Ishikawa (cell line): ENCODE data around the gene ABCB9.

Experiments used
- CEBPB ChIP-seq: IDR thresholded peaks from 2 replicates; pipeline ENCODE4 v1.6.1; 2012
- CREB1 ChIP-seq: IDR thresholded peaks from 2 replicates; pipeline ENCODE4 v1.6.1; 2012; ENCODE audit warnings: low read depth
- EGR1 ChIP-seq: IDR thresholded peaks from 2 replicates; pipeline ENCODE4 v1.6.1; 2012
- EP300 ChIP-seq: IDR thresholded peaks from 2 replicates; pipeline ENCODE4 v1.6.1; 2012; ENCODE audit warnings: borderline replicate concordance
- FOXM1 ChIP-seq: IDR thresholded peaks from 2 replicates; pipeline ENCODE4 v1.6.1; 2012; ENCODE audit warnings: low read depth, borderline replicate concordance
- MAX ChIP-seq: IDR thresholded peaks from 2 replicates; pipeline ENCODE4 v1.6.1; 2012
- NFIC ChIP-seq: IDR thresholded peaks from 2 replicates; pipeline ENCODE4 v1.6.1; 2012
- RAD21 ChIP-seq: IDR thresholded peaks from 2 replicates; pipeline ENCODE4 v1.6.1; 2012; ENCODE audit warnings: low read depth
- REST ChIP-seq: IDR thresholded peaks from 2 replicates; pipeline ENCODE4 v1.6.1; 2012; ENCODE audit warnings: low read depth, mild to moderate bottlenecking
- TAF1 ChIP-seq: IDR thresholded peaks from 2 replicates; pipeline ENCODE4 v1.6.1; 2012; ENCODE audit warnings: low read depth, mild to moderate bottlenecking
- TCF12 ChIP-seq: IDR thresholded peaks from 2 replicates; pipeline ENCODE4 v1.6.1; 2012; ENCODE audit warnings: low read depth
- TEAD4 ChIP-seq: IDR thresholded peaks from 2 replicates; pipeline ENCODE4 v1.6.1; 2012
- USF1 ChIP-seq: IDR thresholded peaks from 2 replicates; pipeline ENCODE4 v1.6.1; 2012
- YY1 ChIP-seq: IDR thresholded peaks from 2 replicates; pipeline ENCODE4 v1.6.1; 2012; ENCODE audit warnings: low read depth
- ZBTB7A ChIP-seq: IDR thresholded peaks from 2 replicates; pipeline ENCODE4 v1.6.1; 2012; ENCODE audit warnings: low read depth

Gene ABCB9

GRCh38 chr12:122886851-122887818, 79.1 kb downstream of the ABCB9 start:
- TF ChIP-seq TEAD4 (no peak), FOXM1 (no peak), EGR1 (no peak), CREB1 (no peak), RAD21 (no peak), CEBPB (no peak), MAX (no peak), NFIC (no peak), REST (no peak), ZBTB7A (no peak), USF1 (no peak)

GRCh38 chr12:122886161-122886560, 80.1 kb downstream of the ABCB9 start:
- TF ChIP-seq FOXM1 (no peak), CEBPB (no peak), YY1 (no peak), CREB1 (no peak), ZBTB7A (no peak)

- no peak for TF ChIP-seq MAX
- TF ChIP-seq TEAD4, result no peak
- TF ChIP-seq EGR1, result no peak
- TF ChIP-seq EP300, result no peak
- TF ChIP-seq NFIC, result no peak
Observed at GRCh38 chr12:122884860-122885259, 81.4 kb downstream of the ABCB9 start.

- TF ChIP-seq YY1 (no peak), EP300 (no peak), TEAD4 (no peak), EGR1 (no peak), RAD21 (no peak), USF1 (no peak), ZBTB7A (no peak), TCF12 (no peak), MAX (no peak), TAF1 (no peak), FOXM1 (no peak), CREB1 (no peak), CEBPB (no peak), REST (no peak), NFIC (no peak)
Observed at GRCh38 chr12:122884091-122884826, 82.0 kb downstream of the ABCB9 start.

- TF ChIP-seq EGR1 (no peak), FOXM1 (no peak), TAF1 (no peak), YY1 (no peak)
Observed at GRCh38 chr12:122882908-122883558, 83.2 kb downstream of the ABCB9 start.
